ENCODE measurements around the gene EFNA4. TPM values are rescaled to one million over a fixed set of nuclear protein-coding genes. Genes with fewer than 3 reads are reported as not detected.

Gene EFNA4
- total RNA-seq, 1 experiment from 2014 or later = 7.4 TPM

- ChIA-PET POLR2A (interaction anchor here (1.3 to 5.7 kb wide), 4 partner anchors 33 to 79 kb away, joined by 7 to 66 read pairs (median 14); partner anchors contain the start of genes EFNA1, KRTCAP2 and SLC50A1), CTCF (interaction anchor here (0.6 to 6.8 kb wide), 17 partner anchors 8 to 500 kb away, joined by 3 to 380 read pairs (median 10); partner anchors contain the start of genes DPM3, EFNA1, KRTCAP2 and SLC50A1)
- intact Hi-C loops (cut with micrococcal nuclease) = loop anchor here (1.0 kb wide), 2 partner anchors 30 to 73 kb away; no protein-coding TSS in a partner anchor
- no peak overlapping the region for H3K4me3 Mint-ChIP-seq (ENCODE audit: unreplicated experiment)
- no peak overlapping the region for H3K27ac Mint-ChIP-seq (ENCODE audit: low read depth, unreplicated experiment)
- BruUV-seq (replicated peaks) = no TSS peak
- H3K9me3 Mint-ChIP-seq (ENCODE audit: unreplicated experiment) = no peaks in the 10 kb centered on the region
- peaks cover 17% of the 10 kb centered on the region for H3K27me3 Mint-ChIP-seq (ENCODE audit: insufficient read depth, unreplicated experiment)
- TF ChIP-seq CTCF (IDR thresholded peaks at IDR 0.05; ENCODE audit: unreplicated experiment) = peak; percentile 50
- H3K4me1 Mint-ChIP-seq (ENCODE audit: insufficient read depth, unreplicated experiment) = peaks cover 26% of the 10 kb centered on the region
- H3K36me3 Mint-ChIP-seq (ENCODE audit: insufficient read depth, unreplicated experiment) = no peaks in the 10 kb centered on the region
- DNase-seq (ENCODE audit: unreplicated experiment) = peak; percentile 76
These were observed 30.5 kb downstream of the EFNA4 start for GRCh38 chr1:155093911-155094621.

GRCh38 chr1:155094622-155094948 is 31.0 kb downstream of the EFNA4 start:
- H3K27me3 Mint-ChIP-seq (ENCODE audit: insufficient read depth, unreplicated experiment) = peaks cover 17% of the 10 kb centered on the region
- BruUV-seq (replicated peaks) = no TSS peak
- intact Hi-C loops (cut with micrococcal nuclease) = loop anchor here (1.0 kb wide), 2 partner anchors 30 to 73 kb away; no protein-coding TSS in a partner anchor

GRCh38 chr1:155099331-155099730 is 35.8 kb downstream of the EFNA4 start:
- peaks cover 7% of the 10 kb centered on the region for H3K36me3 Mint-ChIP-seq (ENCODE audit: insufficient read depth, unreplicated experiment)
- ChIA-PET POLR2A (interaction anchor here (0.6 to 5.7 kb wide), 3 partner anchors 28 to 126 kb away, joined by 3 to 66 read pairs (median 3); partner anchors contain the start of genes EFNA1 and FLAD1), CTCF (interaction anchor here (0.6 to 1.8 kb wide), 5 partner anchors 8 to 133 kb away, joined by 3 to 13 read pairs (median 8); no protein-coding TSS in a partner anchor)
- no peak for DNase-seq (ENCODE audit: unreplicated experiment)
- H3K27ac Mint-ChIP-seq (ENCODE audit: low read depth, unreplicated experiment) = no peak overlapping the region
- H3K27me3 Mint-ChIP-seq (ENCODE audit: insufficient read depth, unreplicated experiment) = peaks cover 17% of the 10 kb centered on the region
- no peak overlapping the region for H3K4me3 Mint-ChIP-seq (ENCODE audit: unreplicated experiment)
- intact Hi-C loops (cut with micrococcal nuclease) = no loop called here
- H3K9me3 Mint-ChIP-seq (ENCODE audit: unreplicated experiment) = no peaks in the 10 kb centered on the region
- BruUV-seq (replicated peaks) = no TSS peak
- peaks cover 12% of the 10 kb centered on the region for H3K4me1 Mint-ChIP-seq (ENCODE audit: insufficient read depth, unreplicated experiment)
- TF ChIP-seq CTCF (IDR thresholded peaks at IDR 0.05; ENCODE audit: unreplicated experiment) = no peak

More at GRCh38 chr1:155094622-155094948, 31.0 kb downstream of the EFNA4 start:
- TF ChIP-seq CTCF (IDR thresholded peaks at IDR 0.05; ENCODE audit: unreplicated experiment) = no peak
- ChIA-PET CTCF (interaction anchor here (0.6 to 4.8 kb wide), 21 partner anchors 9 to 229 kb away, joined by 3 to 58 read pairs (median 9); partner anchors contain the start of gene KRTCAP2), POLR2A (interaction anchor here (0.5 to 5.7 kb wide), 5 partner anchors 12 to 78 kb away, joined by 4 to 66 read pairs (median 8); partner anchors contain the start of genes EFNA1, KRTCAP2 and SLC50A1)
- Mint-ChIP-seq H3K4me3 (ENCODE audit: unreplicated experiment) (no peak overlapping the region), H3K4me1 (ENCODE audit: insufficient read depth, unreplicated experiment) (peaks cover 26% of the 10 kb centered on the region), H3K9me3 (ENCODE audit: unreplicated experiment) (no peaks in the 10 kb centered on the region), H3K36me3 (ENCODE audit: insufficient read depth, unreplicated experiment) (no peaks in the 10 kb centered on the region), H3K27ac (ENCODE audit: low read depth, unreplicated experiment) (no peak overlapping the region)
- DNase-seq (ENCODE audit: unreplicated experiment) = no peak

- DNase-seq (ENCODE audit: unreplicated experiment) = no peak
- BruUV-seq (replicated peaks) = no TSS peak
- no peak overlapping the region for H3K4me3 Mint-ChIP-seq (ENCODE audit: unreplicated experiment)
- peaks cover 12% of the 10 kb centered on the region for H3K4me1 Mint-ChIP-seq (ENCODE audit: insufficient read depth, unreplicated experiment)
- no peaks in the 10 kb centered on the region for H3K9me3 Mint-ChIP-seq (ENCODE audit: unreplicated experiment)
- POLR2A ChIA-PET = interaction anchor here (0.7 to 4.2 kb wide), 4 partner anchors 21 to 32 kb away, joined by 4 to 29 read pairs (median 7); partner anchors contain the start of gene SLC50A1
- H3K27ac Mint-ChIP-seq (ENCODE audit: low read depth, unreplicated experiment) = no peak overlapping the region
- peaks cover 7% of the 10 kb centered on the region for H3K36me3 Mint-ChIP-seq (ENCODE audit: insufficient read depth, unreplicated experiment)
- no peaks in the 10 kb centered on the region for H3K27me3 Mint-ChIP-seq (ENCODE audit: insufficient read depth, unreplicated experiment)
- CTCF ChIA-PET = interaction anchor here (0.6 to 5.6 kb wide), 4 partner anchors 13 to 177 kb away, joined by 3 to 51 read pairs (median 6); partner anchors contain the start of gene KRTCAP2
- no peak for TF ChIP-seq CTCF (IDR thresholded peaks at IDR 0.05; ENCODE audit: unreplicated experiment)
- intact Hi-C loops (cut with micrococcal nuclease) = no loop called here
These were observed 39.8 kb downstream of the EFNA4 start for GRCh38 chr1:155103325-155103724.
